T-helper 22 cell (primary cell): ENCODE results near the gene FAM234B.
"Not testable (repeated sequence)": the region's sequence is repeated elsewhere in the genome, so short reads cannot be mapped to it uniquely, and the experiment has no call there.

ENCODE experiments used
- DNase-seq: peaks from one replicate; pipeline ENCODE4 v3.0.0-alpha.2; 2020; ENCODE audit warnings: low read depth

Gene FAM234B

DNA sequence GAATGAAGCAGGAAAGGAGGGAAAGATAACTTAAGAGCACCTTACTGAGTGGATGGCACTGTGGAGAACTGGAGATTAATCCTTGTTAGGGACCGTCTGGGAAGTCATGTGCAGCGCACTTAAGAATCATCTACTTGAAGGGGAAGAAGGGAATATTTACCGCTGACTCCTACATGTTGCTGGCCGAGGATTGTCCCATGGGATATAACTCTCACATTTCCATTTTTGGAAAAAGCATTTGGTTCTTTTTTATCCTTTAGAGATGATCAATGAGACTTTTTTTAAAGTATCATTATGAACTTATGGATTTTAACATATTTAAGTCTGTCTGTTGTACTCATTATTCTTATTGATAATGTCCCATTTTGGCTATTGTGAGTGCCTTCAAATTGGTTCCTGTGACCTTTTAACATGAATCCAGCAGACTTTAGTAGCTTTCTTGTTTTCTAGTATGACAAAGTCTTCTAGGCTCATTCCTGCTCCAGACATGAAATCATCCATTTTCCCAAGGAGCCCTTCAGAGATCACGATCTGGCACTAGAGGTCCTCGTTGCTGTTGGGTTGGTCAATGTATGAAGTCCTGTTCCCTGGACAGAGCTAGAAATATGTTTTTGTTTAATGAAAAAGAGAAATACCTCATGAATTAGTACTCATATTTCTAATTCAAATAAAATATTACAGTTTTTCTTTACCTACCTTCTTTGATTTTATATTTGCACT is 20.2 kb upstream of the FAM234B start:
- no peak for DNase-seq

- DNase-seq: no peak
These were observed 19.7 kb upstream of the FAM234B start for GRCh38 chr12:13024531-13024916.

GRCh38 chr12:13026286-13026685 is 17.9 kb upstream of the FAM234B start:
- no peak for DNase-seq

DNA sequence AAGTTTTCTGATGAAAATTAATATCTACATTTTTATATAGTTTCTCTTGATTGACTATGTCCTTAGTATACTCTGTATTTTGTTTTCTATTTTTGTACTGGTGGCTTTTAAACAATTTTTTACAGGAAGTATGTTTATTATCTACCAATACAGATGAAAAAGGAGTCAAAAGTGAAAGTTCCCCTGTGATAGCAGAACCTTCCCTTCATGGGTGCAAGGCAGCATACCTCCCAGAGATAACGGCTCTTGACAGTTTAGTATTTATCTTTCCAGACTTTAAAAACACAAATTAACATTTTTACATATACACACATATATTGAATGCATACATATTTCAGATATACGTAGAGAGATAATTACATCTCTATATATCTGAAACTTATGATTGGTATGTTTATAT is 17.1 kb upstream of the FAM234B start:
- no peak for DNase-seq

- DNase-seq: no peak
These were observed 16.7 kb upstream of the FAM234B start for GRCh38 chr12:13027508-13027907.

DNA sequence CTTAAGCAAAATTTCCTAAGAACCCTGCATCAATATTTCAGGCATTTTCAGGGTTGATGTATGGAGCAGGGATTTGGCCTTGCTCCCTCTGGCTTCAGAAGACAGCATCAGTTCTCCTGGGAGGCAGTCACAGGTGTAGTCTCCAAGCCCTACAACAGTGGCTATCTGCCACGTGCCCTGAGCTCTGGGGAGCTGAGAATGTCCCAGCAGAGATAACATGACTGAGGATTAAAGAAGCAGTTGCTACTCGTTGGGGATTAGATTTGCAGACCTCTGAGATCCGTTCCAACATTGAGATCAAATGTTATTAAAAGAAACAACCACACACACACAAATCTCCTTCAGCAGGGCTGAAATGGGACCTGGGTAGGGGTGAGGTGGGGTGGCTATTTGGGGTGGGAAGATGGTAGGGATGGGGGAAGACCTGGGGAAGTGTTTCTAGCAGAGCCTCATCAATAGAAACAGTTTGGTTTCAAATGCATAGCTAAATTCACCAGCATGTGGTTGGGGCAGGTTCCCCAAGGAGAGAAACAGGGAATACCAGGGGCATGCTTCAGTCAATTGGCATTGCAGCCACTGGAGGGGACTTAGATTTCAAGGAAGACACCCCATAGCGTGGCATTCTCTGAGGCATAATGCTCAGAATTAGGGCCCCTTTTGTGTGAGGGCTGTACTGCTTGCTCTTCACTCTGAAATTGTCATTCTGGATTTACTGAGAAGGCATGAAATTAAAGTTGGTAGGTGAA is 15.2 kb upstream of the FAM234B start:
- DNase-seq: no peak

GRCh38 chr12:13030541-13031291 is 13.5 kb upstream of the FAM234B start:
- no peak for DNase-seq

DNA sequence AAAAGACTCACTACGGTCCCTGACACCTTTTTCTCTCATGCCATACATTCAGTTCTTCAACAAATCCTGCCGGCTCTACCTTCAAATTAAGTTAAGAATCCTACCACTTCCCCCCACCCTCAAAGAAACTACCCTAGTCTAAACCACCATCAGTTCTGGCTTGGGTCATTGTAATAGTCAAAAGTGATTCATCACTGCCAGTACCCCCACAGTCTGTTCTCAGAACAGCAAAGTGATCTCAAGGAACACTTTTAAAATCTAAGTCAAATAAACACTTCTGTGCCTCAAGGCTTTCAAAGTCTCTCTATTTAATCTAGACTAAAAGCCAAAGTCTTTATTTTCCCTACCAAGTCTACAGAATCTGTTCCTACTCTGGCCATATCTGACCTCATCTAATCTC is 12.0 kb upstream of the FAM234B start:
- no peak for DNase-seq

GRCh38 chr12:13033476-13033875 is 10.7 kb upstream of the FAM234B start:
- no peak for DNase-seq

GRCh38 chr12:13035335-13035734 is 8.8 kb upstream of the FAM234B start:
- not testable (repeated sequence) for DNase-seq

DNA sequence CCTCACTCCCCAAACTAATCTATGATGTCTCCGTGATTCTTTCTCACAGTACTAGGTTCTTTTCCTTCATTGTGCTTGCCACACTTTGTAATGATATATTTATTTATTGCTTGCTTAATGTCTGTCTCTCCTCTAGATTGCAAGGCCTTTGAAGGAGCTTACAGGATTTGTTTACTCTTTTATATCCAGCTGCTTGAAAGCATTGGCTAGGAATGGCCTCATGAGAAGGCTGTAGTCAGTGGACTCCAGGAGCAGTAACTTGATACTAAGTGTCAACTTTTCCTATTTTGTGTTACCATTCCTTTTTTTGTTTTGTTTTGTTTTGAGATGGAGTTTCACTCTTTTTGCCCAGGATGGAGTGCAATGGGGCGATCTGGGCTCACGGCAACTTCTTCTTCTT is 7.3 kb upstream of the FAM234B start:
- no peak for DNase-seq

GRCh38 chr12:13038491-13039161 is 5.6 kb upstream of the FAM234B start:
- DNase-seq: no peak

GRCh38 chr12:13039328-13039956 is 4.7 kb upstream of the FAM234B start:
- no peak for DNase-seq

- DNase-seq: no peak
These were observed 3.0 kb upstream of the FAM234B start for GRCh38 chr12:13041224-13041623.

DNA sequence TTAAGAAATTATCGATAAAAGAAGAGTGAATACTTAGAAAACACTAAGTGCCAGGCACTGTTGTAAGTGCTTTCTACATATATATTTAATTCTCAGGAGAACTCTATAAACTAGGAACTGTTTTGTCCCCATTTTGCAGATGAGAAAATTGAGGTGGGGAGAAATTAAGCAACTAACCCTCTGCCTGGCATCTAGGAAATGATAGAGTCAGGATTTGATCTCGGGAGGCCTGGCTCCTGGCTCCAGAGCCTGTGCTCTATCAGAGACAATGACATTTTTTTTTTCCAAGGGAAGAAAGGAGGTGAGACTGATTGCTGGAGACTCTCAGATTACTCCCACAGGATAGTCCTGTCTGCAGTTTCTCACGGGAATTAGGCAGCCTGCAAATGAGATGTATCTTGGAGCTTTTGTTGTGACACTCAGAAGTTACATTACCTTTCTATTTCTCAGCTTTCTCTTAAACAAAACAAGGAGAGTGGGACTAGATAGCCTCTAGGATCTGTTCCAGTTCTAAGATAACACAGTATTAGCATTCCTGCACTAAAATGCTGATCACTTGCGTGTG is 1.4 kb upstream of the FAM234B start:
- DNase-seq: no peak

GRCh38 chr12:13044906-13045299 is 722 bp downstream of the FAM234B start:
- DNase-seq: no peak

DNA sequence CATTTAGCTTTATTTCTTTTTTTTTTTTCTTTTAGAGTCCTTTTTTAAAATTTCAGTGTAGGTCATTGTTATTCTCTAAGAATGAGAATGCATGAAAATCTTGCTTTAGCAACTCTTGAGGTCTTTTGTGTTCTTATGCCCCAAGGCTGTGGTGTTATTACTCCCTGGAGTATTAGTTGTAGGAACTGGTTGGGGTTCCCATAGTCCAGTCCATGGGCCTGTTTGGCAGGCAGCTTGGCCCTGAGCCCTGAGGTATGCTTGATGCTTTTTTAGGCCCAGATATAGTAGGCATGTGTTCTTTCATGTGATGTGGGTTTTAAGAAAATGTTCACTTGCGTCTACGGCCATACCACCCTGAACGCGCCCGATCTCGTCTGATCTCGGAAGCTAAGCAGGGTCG is 1.6 kb downstream of the FAM234B start:
- no peak for DNase-seq

GRCh38 chr12:13046964-13047363 is 2.8 kb downstream of the FAM234B start:
- no peak for DNase-seq

- no peak for DNase-seq
These were observed 5.6 kb downstream of the FAM234B start for GRCh38 chr12:13049816-13050215.

GRCh38 chr12:13052421-13052820 is 8.2 kb downstream of the FAM234B start:
- no peak for DNase-seq

GRCh38 chr12:13053617-13054016 is 9.4 kb downstream of the FAM234B start:
- DNase-seq: not testable (repeated sequence)

GRCh38 chr12:13060581-13060980 is 16.4 kb downstream of the FAM234B start:
- DNase-seq: no peak
